Osteoblast (primary cell): ENCODE results near the gene GDF2. TPM values are rescaled to one million over a fixed set of nuclear protein-coding genes. Genes with fewer than 3 reads are reported as not detected.

Source experiments
- DNase-seq: peaks from one replicate; pipeline ENCODE4 v3.0.0; 2011; ENCODE audit warnings: low spot score, mixed read lengths; ENCODE audit not compliant: insufficient read length; ENCODE audit errors: missing footprints
- H2AFZ ChIP-seq: 2 replicates; pipeline ENCODE4 v1.6.0; 2011; ENCODE audit warnings: mild to moderate bottlenecking, low read length
- H3K27ac ChIP-seq: 2 replicates; pipeline ENCODE4 v1.5.1; 2011; ENCODE audit warnings: mild to moderate bottlenecking, low read depth, low read length, moderate library complexity
- H3K27me3 ChIP-seq: 2 replicates; pipeline ENCODE4 v1.6.0; 2012; ENCODE audit warnings: mild to moderate bottlenecking, control low read depth, inconsistent platforms, low read length, moderate library complexity; ENCODE audit not compliant: insufficient read depth
- H3K36me3 ChIP-seq: 2 replicates; pipeline ENCODE4 v1.5.1; 2011; ENCODE audit warnings: mild to moderate bottlenecking, low read length, control low read depth, moderate library complexity; ENCODE audit not compliant: insufficient read depth
- H3K4me1 ChIP-seq: 2 replicates; pipeline ENCODE4 v1.5.1; 2011; ENCODE audit warnings: mild to moderate bottlenecking, low read length, control low read depth, moderate library complexity; ENCODE audit not compliant: insufficient read depth
- H3K4me2 ChIP-seq: 2 replicates; pipeline ENCODE4 v1.6.0; 2011; ENCODE audit warnings: mild to moderate bottlenecking, low read length; ENCODE audit not compliant: insufficient read depth
- H3K4me3 ChIP-seq: fragments of 200-600 bp; sonication (generic); 3 replicates; pipeline ENCODE4 v1.5.1; 2012; ENCODE audit warnings: mild to moderate bottlenecking, low read length, inconsistent platforms; ENCODE audit not compliant: insufficient read depth
- H3K79me2 ChIP-seq: 2 replicates; pipeline ENCODE4 v1.6.0; 2012; ENCODE audit warnings: mild to moderate bottlenecking, low read length, control low read depth, inconsistent platforms; ENCODE audit not compliant: insufficient read depth
- H3K9me3 ChIP-seq: 2 replicates; pipeline ENCODE4 v1.5.1; 2011; ENCODE audit warnings: low read depth, low read length, control low read depth
- H4K20me1 ChIP-seq: 2 replicates; pipeline ENCODE4 v1.6.0; 2012; ENCODE audit warnings: mild to moderate bottlenecking, low read length, control low read depth; ENCODE audit not compliant: insufficient read depth
- CTCF ChIP-seq: IDR thresholded peaks from 2 replicates; pipeline ENCODE4 v1.5.1; 2011; ENCODE audit warnings: mild to moderate bottlenecking, low read depth, low read length, moderate library complexity; ENCODE audit errors: extremely low read depth
- total RNA-seq: library from RNA; depleted of rRNA; stranded (reverse); fragments of >200 nt; gene quantifications from 2 replicates; pipeline ENCODE4 v1.2.3, GENCODE V29; 2012

The GDF2 gene
- total RNA-seq, 1 donor = not detected

DNA sequence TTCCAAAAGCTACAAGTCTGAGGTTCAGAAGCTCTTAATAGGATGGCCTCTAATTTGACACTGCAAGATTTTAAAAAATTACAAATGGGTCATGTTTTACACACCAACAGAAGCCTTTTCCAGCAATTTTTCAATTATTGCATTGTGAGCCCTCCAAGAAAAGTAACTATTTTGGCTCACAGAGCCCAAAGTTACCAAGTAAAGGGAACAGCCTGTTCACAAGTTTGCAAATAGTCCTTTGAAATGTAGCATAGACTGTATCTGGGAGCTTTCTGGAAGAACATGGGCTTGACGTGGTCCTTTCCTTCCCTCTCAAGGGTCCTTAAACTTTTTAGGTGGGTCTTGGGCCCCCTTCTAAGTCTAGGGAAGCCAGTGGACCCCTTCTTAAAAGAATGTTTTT, 23.5 kb upstream of the GDF2 start:
- Histone ChIP-seq H3K27ac (no peak overlapping the region), H3K27me3 (peaks cover 79% of the 10 kb centered on the region), H3K4me3 (no peak overlapping the region), H4K20me1 (peaks cover 4% of the 10 kb centered on the region), H3K79me2 (no peaks in the 10 kb centered on the region), H3K4me2 (no peak overlapping the region), H3K9me3 (no peaks in the 10 kb centered on the region), H3K4me1 (no peaks in the 10 kb centered on the region), H2AFZ (no peak overlapping the region), H3K36me3 (no peaks in the 10 kb centered on the region)
- TF ChIP-seq CTCF = no peak
- no peak for DNase-seq

GRCh38 chr10:47299611-47300428, 22.4 kb upstream of the GDF2 start, which contains the start of gene GDF10:
Gene GDF10, plus strand, starts transcription at chr10:47300197. Its CDS starts 455 bp downstream, at chr10:47300652.
- Histone ChIP-seq H3K27ac (no peak within 1 kb of the TSS), H3K4me2 (no peak within 1 kb of the TSS), H3K9me3 (no peaks in the 10 kb centered on the region), H3K4me3 (no peak within 1 kb of the TSS), H3K79me2 (no peaks in the 10 kb centered on the region), H3K27me3 (peaks cover 79% of the 10 kb centered on the region), H3K36me3 (no peaks in the 10 kb centered on the region), H3K4me1 (no peaks in the 10 kb centered on the region), H4K20me1 (peaks cover 4% of the 10 kb centered on the region), H2AFZ (no peak within 1 kb of the TSS)
- no peak for TF ChIP-seq CTCF
- DNase-seq = no peak

DNA sequence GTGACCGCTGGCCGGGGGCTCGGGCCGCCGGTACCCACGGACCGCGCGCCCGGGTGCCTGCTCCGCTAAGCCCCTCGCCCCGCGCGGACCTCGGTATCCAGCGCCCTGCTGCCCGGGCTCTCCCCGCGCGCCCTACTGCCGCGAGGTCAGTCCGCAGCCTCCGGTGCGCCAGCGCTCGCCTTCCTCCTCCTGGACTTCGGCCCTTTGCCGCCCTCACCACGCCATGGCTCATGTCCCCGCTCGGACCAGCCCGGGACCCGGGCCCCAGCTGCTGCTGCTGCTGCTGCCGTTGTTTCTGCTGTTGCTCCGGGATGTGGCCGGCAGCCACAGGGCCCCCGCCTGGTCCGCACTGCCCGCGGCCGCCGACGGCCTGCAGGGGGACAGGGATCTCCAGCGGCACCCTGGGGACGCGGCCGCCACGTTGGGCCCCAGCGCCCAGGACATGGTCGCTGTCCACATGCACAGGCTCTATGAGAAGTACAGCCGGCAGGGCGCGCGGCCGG, 21.8 kb upstream of the GDF2 start:
- H3K9me3 ChIP-seq = no peaks in the 10 kb centered on the region
- H3K36me3 ChIP-seq = no peaks in the 10 kb centered on the region
- no peak for DNase-seq
- H3K4me2 ChIP-seq = no peak overlapping the region
- H2AFZ ChIP-seq = no peak overlapping the region
- H3K4me1 ChIP-seq = no peaks in the 10 kb centered on the region
- no peak for TF ChIP-seq CTCF
- no peak overlapping the region for H3K27ac ChIP-seq
- H4K20me1 ChIP-seq = peaks cover 4% of the 10 kb centered on the region
- no peak overlapping the region for H3K4me3 ChIP-seq
- no peaks in the 10 kb centered on the region for H3K79me2 ChIP-seq
- peaks cover 74% of the 10 kb centered on the region for H3K27me3 ChIP-seq

DNA sequence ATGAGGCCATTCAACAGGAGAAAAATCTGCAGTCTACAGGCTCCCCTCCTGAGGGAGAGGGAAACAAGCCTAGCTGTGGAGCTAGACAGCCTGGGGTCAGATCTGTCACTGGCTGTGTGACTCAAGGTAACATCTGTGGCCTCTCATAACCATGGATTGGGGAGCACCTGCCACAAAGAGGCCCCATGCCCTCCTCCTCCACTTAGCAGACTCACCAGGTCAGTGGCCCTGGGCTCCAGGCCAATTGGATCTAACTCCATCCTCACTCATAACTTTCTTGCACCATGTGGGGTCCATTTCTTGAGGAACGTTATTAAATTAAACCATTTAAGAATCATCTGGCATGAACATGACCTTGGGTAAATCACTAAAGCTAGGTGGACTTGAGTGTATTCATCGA, 20.4 kb upstream of the GDF2 start:
- peaks cover 4% of the 10 kb centered on the region for H4K20me1 ChIP-seq
- no peaks in the 10 kb centered on the region for H3K4me1 ChIP-seq
- H3K27ac ChIP-seq = no peak overlapping the region
- no peaks in the 10 kb centered on the region for H3K36me3 ChIP-seq
- no peaks in the 10 kb centered on the region for H3K79me2 ChIP-seq
- TF ChIP-seq CTCF = no peak
- no peak overlapping the region for H3K4me3 ChIP-seq
- no peaks in the 10 kb centered on the region for H3K9me3 ChIP-seq
- no peak overlapping the region for H2AFZ ChIP-seq
- no peak for DNase-seq
- no peak overlapping the region for H3K4me2 ChIP-seq
- peaks cover 69% of the 10 kb centered on the region for H3K27me3 ChIP-seq
